ENCODE results near the gene RNF152.

RNF152 gene

DNA sequence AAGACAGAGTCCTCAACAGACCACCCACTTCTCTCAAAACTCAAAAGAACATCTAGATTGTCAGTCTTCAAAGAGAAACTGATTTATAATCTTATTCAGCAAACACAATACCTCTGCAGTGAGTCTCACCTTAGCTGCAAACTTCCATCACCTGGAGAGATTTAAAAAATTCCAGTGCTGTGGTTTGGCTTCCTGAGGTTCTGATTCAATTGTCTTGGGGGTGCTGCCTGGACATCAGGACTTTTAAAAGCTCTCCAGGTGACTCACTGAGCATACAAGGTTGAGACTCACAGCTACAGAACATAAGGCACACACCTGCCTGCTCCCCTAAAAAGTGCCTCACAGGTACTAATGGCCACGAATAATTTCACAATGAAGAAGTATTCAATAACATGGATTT lies 40.3 kb downstream of the RNF152 start:
- no peak for DNase-seq

DNA sequence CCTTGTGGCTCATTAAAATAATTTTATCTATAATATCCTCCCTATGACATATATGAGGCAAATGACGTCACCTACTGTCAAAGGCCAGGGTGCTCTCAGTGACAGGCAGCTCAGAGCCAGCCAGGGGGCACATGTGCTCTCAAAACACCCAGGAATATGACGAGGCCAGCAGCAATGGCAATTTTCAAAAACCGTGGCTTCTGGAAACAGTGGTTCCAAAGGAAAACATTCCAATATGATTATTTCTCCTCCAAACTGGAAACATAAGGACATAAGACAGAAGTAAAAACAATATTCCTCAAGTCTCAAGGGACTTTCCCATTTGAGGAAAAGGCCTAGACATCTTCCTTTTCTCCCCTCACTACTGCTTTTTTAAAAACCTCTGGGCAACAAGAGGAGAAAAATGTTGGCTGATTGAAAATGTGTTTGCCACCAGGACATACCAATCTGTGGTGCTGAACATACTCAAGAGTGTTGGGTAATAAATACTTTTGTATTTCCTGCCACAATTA lies 40.8 kb downstream of the RNF152 start:
- DNase-seq = no peak

DNA sequence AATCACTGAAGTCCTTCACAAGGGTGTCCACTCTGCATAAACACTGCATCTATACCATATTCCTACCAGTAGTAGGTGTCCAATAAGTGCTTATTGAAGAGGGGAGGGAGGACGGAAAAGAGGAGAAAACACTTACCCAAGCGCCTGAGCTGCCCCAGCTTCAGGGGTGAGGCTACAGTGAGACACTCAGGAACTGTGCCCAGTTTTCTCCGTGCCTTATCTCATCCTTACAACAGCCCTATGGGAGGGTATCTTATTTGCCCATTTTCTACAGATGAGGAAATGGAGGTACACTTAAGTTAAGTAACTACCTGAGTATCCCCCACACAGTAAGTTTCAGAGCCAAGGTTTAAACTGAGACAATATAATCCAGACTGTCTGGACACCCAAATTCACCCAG lies 41.5 kb downstream of the RNF152 start:
- no peak for DNase-seq

- no peak for DNase-seq
These were observed 42.1 kb downstream of the RNF152 start for GRCh38 chr18:61850756-61851155.

DNA sequence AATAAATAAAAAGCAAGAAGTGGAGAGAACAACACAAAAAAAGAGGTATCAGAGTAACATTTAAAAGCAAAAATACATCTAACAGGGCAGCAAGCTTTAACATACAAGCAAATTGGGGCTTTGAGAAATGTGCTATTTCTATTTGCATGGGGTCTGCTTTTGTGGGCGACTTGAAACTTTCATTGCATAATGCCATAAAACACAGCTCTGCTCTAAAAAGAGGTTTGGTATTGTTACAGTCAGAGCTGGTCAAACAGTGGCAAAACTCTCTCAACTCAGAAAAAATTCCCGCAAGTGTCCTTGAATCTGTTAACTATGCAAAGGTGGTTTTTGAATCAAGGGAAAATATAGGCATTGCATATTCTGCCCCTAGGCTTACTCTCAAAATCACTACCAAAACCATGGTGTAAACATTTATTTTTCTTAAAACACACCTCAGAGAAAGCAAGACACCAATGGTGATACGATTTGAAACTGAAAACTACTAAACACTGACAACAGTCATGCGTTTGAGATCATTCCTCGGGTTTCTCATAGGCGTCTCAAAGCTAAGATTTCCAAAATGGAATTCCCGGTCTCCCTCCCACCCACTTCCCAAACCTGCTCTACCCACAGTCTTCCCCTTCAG lies 45.5 kb downstream of the RNF152 start:
- DNase-seq = no peak

DNA sequence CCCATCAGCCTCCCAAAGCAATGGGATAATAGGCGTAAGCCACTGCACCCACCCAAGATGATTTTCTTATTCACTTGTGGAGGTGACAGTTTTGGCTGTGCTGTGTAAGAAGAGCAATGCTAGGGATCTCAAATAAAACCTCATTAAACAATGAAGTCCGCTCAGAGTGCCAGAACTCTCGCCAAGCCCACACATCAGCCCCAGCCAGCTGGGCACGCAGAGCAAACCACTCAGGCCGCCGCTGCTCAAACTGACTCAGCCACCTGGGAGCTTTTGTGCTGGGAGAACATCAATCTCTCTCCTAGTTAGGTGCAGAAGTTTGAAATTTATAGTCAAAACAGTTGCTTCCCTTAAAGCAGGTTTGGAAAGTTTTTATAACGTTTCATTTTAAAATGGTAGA lies 47.6 kb downstream of the RNF152 start:
- DNase-seq = no peak

DNA sequence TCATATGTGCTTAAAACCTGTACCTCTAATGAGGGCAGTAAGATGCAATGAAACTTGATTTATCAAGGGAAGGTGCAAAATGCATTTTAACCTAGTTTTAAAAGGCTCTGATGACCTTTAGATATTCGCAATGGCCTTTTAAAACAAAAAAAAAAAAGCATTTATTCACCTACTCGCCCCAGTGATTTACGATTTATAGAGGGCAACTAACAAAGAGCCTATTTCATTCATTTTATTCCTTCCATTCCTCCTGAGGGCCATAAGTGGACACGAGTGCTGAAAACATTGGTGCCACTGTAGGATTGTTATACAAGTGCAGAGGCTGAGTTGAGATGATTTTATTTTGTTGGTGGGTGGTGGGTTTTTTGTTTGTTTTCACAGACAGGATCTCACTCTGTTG lies 48.1 kb downstream of the RNF152 start:
- no peak for DNase-seq

DNA sequence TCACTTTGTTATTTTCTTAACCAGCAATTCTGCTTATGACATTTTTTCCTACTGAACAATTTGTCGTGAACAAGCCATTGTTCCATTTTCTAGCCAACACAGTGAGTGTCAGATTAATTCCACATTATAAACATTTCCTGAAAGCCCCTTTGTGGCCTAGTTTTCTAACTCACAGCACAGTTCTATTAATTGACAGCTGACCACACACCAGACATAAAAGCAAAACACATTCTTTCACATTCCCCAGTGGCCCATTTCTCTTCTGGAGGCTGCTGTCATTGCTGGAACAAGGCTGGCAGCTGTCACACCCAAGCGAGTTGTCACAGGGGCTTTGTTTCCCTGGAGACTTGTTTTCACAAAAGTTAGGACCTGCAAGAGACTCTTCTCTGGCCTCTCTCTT lies 50.7 kb downstream of the RNF152 start:
- no peak for DNase-seq

DNA sequence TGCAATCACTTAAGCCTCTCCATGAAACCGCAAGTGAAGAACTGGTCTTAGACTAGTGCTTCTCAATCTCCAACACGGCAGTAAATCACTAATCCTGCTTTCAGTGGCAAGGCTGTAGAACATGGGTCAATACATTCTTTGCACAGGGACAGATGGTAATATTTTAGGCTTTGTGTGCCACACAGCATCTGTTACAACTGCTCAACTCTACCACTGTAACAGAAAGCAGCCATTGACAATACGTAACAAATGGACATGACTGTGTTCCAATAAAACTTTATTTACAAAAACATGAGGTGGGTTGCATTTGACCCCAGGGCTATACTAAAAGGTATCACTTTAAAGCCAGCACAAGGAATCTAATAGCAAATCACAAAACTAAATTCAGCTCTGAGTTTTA lies 51.1 kb downstream of the RNF152 start:
- no peak for DNase-seq

DNA sequence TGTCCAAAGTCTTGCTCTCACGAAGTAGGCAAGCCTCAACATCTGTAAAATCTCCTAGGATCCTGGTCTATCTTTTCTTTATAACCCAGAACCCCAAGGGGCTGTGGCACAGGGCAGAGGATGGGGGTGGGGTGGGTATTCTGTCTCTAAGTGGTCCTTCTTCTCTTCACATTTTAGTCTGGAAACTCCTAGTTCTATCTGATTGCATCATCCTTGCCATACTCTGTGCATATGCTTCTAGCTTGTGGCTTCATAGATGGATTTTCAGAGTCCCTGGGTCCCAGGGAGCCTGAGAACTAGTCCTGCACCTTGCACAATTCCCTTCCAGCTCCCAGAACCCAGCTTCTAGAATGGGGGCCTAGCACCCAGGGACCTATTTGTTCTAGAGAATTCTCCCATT lies 52.5 kb downstream of the RNF152 start:
- no peak for DNase-seq

DNA sequence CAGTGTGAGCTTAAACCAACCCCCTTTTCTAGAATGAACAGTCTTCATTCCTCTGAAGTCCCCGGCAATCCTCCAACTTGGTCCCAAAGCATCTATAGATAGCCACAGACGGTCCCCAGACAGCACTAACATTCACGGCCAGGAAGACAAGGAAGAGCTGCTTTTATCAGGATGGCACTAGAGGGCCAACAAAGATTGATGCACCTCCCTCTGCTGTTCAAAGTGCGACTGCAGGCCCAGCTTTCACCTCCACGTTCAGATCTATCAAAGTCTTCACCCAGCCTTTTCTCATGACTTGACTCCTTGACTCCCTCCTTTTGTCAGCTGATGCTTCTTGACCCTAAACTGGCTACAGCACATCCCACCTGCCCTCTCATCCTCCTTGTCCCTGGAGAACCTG lies 54.3 kb downstream of the RNF152 start:
- no peak for DNase-seq

DNA sequence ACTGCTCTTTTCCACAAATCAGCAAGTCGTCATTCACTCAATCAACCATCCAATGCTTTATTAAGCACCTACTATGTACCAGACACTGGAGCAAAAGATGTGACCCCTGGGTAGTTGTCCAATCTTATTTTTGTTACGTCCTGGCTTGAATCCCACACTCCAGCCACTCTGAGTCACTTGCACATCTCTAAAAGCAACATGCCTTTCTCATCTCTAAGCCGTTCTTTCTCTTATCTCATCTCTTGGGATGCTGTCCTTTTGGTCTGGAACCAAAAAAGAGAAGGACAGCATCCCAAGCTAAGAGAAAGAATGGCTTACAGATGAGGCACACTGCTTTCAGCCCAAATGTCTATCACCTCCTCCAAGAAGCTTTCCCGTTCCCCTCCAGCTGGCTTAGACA lies 58.8 kb downstream of the RNF152 start:
- no peak for DNase-seq

DNA sequence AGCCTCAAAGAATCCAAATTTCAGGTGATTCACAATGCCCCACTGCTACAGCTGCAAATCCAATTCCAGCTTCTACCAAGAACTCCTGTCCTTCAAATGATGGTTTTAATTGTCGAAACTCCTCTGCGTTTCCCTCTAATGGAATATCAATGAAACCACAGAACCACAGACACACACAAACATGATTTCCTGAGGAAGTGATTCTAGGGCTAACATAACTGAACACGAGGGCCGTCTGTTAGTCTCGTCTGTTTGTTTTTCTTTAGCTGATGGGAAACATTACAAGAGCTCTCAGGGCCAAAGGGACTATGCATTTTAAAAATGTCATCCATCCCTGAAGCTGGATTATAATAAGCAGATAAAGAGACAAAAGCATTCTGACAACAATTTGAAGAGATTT lies 59.4 kb downstream of the RNF152 start:
- no peak for DNase-seq

DNA sequence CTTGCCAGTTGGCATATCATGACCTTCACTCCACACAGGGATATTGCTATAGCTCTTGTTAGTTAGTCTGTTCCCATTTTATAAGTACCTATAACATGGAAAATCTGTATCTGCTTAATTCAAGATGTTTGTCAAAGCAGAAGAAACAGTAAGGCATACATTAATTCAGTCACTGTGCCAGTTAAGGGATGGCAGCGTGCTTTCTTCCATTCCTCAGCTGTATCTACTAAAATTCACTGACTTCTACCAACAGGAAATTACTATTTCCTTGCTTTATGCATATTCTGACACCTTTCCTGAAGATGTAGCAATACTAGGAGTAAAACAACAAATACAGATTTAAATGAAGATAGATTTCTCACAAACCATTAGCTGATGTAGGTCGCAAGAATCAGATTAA lies 59.9 kb downstream of the RNF152 start:
- DNase-seq = no peak

DNA sequence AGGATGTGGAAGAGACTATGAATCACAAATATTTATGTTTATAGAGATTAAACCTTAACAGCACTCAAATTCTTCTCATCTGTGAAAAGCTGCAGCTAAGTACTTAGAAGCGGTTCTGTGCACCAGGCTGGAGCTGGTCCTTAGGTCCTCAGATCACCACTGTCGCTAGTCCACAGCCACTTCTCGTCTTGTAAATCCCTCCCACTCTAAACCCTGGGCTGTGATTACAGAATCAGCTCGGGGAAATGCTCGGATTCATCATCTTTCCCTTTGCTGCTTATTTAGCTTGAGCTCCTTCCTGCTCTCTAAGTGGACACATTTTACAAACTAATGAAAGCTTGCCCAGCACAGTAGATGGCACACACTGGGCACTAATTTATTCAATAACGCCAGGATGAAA lies 61.7 kb downstream of the RNF152 start:
- DNase-seq = no peak

DNA sequence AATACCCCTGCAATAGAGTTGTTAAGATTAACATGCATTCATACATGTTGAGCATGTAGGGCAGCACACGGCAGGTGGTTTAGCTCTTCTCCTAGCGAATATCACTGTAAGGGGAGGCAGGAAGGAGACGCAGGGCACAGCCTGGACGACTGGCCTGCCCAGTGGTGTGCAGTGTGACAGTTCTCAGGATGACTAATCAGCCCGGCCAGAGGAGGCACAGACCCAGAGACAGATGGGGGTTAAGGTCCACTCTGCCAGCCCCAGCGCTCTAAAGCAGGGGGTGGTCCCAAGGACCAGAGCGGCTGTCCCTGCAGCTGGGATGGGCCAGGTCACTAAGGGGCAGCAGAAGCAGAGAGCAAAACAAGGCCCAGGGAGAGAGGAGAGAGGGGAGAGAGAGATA lies 63.7 kb downstream of the RNF152 start:
- DNase-seq = no peak

DNA sequence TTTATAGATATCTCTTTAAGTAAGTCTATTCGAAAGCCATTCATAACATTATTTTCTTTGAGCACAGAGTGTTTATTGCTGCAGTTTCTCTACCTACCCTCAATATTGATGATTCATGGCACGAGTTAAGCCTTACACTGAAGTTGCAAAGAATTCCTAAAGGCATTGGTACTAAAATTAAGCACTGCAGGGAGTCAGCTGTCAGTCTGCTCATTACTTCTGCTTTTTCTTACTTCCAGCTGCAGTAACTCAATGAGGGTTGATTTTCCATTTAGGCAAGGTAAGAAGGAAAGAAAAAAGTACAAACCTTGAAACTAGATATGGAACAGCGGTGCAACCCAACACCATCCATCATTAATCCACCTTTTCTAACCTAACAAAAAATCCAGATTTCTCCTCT lies 65.2 kb downstream of the RNF152 start:
- no peak for DNase-seq

DNA sequence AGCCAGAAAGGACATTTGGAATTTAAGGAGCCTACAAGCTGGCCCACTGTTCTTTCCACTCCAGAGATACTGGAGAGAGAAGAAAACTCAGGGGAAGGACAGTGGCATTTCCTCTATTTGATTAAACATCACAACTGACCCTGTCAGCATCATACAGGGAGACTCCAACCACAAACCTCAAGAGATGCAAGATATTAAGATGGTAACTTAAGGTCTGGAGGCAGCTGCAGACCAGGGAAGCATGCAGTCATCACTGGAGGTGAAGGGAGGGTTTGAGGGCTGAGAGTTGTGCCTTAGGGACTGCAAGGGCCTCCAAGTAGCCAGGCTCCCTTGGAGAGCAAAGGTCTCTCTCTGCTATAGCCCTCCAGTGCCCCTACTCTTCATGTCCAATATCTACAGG lies 67.4 kb downstream of the RNF152 start:
- no peak for DNase-seq

DNA sequence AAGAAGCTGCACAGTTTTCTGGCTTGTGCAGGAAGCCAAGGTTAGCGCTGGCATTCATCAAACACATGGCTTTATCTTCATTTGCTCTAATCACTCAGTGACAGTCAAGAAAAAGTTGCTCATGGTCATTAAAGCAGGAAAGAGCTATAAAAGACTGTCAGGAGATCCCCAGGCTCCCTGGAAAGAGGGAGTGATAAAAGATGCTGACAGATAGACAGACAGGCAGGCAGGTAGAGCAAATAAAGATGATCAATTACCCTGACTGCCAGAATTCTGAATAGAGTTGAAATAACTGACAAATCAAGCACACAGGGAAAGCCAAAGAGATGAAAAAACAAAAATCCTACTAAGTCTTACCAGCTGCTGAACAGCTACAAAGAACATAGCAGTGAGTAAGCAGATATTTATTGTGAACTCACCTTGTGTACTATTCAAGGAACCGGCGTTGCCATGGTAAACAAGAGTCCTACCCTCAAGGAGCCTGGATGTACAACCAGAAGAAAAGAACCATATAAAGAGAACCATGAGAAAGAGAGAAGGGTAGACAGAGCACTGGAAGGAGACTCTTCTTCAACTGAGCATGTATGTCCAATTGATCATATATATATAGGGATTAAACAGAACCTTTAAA lies 68.0 kb downstream of the RNF152 start:
- DNase-seq = no peak

DNA sequence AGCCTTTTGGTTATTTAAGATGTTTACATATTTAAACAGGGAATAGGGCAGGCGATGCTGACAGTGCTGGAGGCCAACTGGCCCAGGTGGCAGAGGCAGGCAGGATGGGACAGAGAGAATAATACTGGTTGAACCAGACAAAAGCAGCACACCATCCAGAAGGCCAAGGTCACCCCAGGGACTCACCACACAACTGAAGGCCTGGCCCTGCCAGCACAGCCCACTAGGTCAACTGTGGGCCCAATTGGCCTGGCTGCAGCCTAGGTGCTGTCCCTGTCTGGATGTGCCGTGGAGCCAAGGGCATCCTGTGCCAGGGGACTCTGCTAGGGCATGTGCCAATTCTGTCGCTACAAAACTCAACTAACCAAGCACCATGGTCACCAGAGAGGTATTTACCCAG lies 69.2 kb downstream of the RNF152 start:
- no peak for DNase-seq

GRCh38 chr18:61822879-61823278 lies 69.9 kb downstream of the RNF152 start:
- DNase-seq = no peak

DNA sequence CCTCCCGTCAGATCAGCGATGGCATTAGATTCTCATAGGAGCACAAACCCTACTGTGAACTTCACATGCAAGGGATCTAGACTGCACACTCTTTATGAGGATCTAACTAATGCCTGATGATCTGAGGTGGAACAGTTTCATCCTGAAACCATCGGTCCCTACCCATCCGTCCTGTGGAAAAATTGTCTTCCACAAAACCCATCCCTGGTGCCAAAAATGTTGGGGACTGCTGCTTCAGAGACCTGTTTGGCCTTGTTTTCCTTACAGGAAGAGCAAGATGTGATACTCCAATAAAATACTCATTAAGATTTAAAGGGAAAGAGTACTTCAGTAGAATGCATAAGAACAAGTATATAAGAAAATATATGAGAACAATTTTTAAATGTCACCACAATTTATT lies 71.1 kb downstream of the RNF152 start:
- no peak for DNase-seq

- no peak for DNase-seq
These were observed 71.9 kb downstream of the RNF152 start for GRCh38 chr18:61820882-61821281.

DNA sequence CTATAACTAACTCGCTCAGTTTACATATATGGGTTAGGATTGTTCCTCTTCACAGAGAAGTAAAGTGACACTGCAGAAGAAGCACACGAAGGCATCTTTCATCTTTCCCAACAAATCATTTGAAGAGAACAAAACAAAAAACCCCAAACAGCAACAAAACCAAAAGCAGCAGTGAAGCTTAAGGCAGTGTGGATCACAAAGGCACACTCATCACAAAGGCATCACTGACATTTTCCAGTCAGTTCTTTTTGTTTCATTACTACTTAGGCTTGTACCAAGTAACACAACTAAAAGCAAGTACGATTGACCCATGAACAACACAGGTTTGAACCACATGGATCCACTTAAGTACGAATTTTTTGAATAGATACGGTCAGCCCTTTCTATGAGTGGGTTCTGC lies 75.7 kb downstream of the RNF152 start:
- no peak for DNase-seq

GRCh38 chr18:61815885-61816470 lies 76.8 kb downstream of the RNF152 start:
- no peak for DNase-seq

Data from NCI-H1105 treated with DMSO at 0.1 percent for 48 hours (cell line).